GM12878 (cell line): ENCODE results near the gene ZNF311. TPM values are rescaled to one million over a fixed set of nuclear protein-coding genes. Genes with fewer than 3 reads are reported as not detected.
A peak's percentile ranks its signal among the peaks of the same experiment; 100 is the strongest.

Experiments
- ATAC-seq: fragments of 200-7000 bp; cut with Tn5 transposase; 3 replicates; pipeline ENCODE4 v1.9.1; 2020; ENCODE audit warnings: mild to moderate bottlenecking, moderate library complexity
- BruUV-seq: library from RNA; stranded (reverse); fragments of 400-500 nt; replicated peaks from 2 replicates; lab custom pipeline; 2021; lab: Mats Ljungman, UMichigan
- CTCF ChIA-PET: fragments of 300-600 bp; sonication (Branson Sonifier 250); formaldehyde crosslinking; extraction: SDS; loops from one replicate; lab custom pipeline; 2021; ENCODE audit warnings: inconsistent platforms; lab: Yijun Ruan, JAX
- POLR2A ChIA-PET: fragments of 350-600 bp; formaldehyde crosslinking; extraction: SDS; loops from one replicate; lab custom pipeline; 2021; ENCODE audit warnings: inconsistent platforms; lab: Charles Lee
- RAD21 ChIA-PET: fragments of 300-600 bp; sonication (Branson Sonifier 250); formaldehyde crosslinking; loops from one replicate; lab custom pipeline; 2023; ENCODE audit warnings: antibody characterized with exemption; ENCODE audit not compliant: unreplicated experiment; lab: Charles Lee
- SMC1A ChIA-PET: fragments of 300-600 bp; sonication (Branson Sonifier 250); formaldehyde crosslinking; loops from one replicate; lab custom pipeline; 2023; ENCODE audit not compliant: unreplicated experiment, uncharacterized antibody; lab: Charles Lee
- DNase-seq: peaks from one replicate; pipeline ENCODE4 v3.0.0-alpha.2; 2011; ENCODE audit warnings: low read depth, low spot score
- FAIRE-seq: peaks from 3 replicates; lab custom pipeline; 2011; peaks lifted over from hg19 to GRCh38; lab: Jason Lieb, UNC
- H2AFZ ChIP-seq: 2 replicates; pipeline ENCODE4 v1.6.0; 2011; ENCODE audit warnings: low read depth, low read length, control low read depth; ENCODE audit not compliant: control insufficient read depth
- H3K27ac ChIP-seq: 2 replicates; pipeline ENCODE4 v1.5.1; 2011; ENCODE audit warnings: control low read depth; ENCODE audit not compliant: control insufficient read depth, insufficient read depth
- H3K27me3 ChIP-seq, 2 experiments: replicated peaks in 1 of 2; 2 replicates each; pipeline versions ENCODE4 v1.6.0 to v1.6.1; 2011; ENCODE audit warnings: low read length in 1 of 2; ENCODE audit not compliant: control insufficient read depth in 2 of 2, insufficient read depth in 2 of 2
- H3K36me3 ChIP-seq, 2 experiments: 2 replicates each; pipeline ENCODE4 v1.5.1; 2011; ENCODE audit warnings: low read length in 1 of 2; ENCODE audit not compliant: control insufficient read depth in 2 of 2, insufficient read depth in 2 of 2
- H3K4me1 ChIP-seq: 2 replicates; pipeline ENCODE4 v1.6.1; 2011; ENCODE audit warnings: mild to moderate bottlenecking, low read length, moderate library complexity, mixed read lengths; ENCODE audit not compliant: control insufficient read depth, insufficient read depth
- H3K4me2 ChIP-seq: 2 replicates; pipeline ENCODE4 v1.6.0; 2011; ENCODE audit warnings: control low read depth; ENCODE audit not compliant: control insufficient read depth, insufficient read depth
- H3K4me3 ChIP-seq: fragments of 200-600 bp; sonication (generic); 2 replicates; pipeline ENCODE4 v1.5.1; 2016
- H3K79me2 ChIP-seq: 2 replicates; pipeline ENCODE4 v1.6.0; 2011; ENCODE audit warnings: low read length; ENCODE audit not compliant: control insufficient read depth, insufficient read depth
- H3K9ac ChIP-seq: 2 replicates; pipeline ENCODE4 v1.8.0; 2011; ENCODE audit warnings: low read length, control low read depth, mixed read lengths; ENCODE audit not compliant: control insufficient read depth, insufficient read depth
- H3K9me3 ChIP-seq: replicated peaks from 3 replicates; pipeline ENCODE4 v1.5.1; 2011; ENCODE audit warnings: mild to moderate bottlenecking, low read length; ENCODE audit not compliant: control insufficient read depth, insufficient read depth
- H4K20me1 ChIP-seq: 2 replicates; pipeline ENCODE4 v1.6.0; 2011; ENCODE audit not compliant: control insufficient read depth, insufficient read depth
- ATF7 ChIP-seq: fragments of 450-650 bp; IDR thresholded peaks from 2 replicates; pipeline ENCODE4 v1.6.1; 2016; ENCODE audit warnings: low read depth, mild to moderate bottlenecking
- CREM ChIP-seq: IDR thresholded peaks from 2 replicates; pipeline ENCODE4 v1.6.1; 2014; ENCODE audit warnings: antibody characterized with exemption, low read depth
- FOXM1 ChIP-seq: IDR thresholded peaks from 2 replicates; pipeline ENCODE4 v1.6.1; 2012; ENCODE audit warnings: low read depth, mild to moderate bottlenecking, inconsistent platforms, low read length, moderate library complexity
- IRF4 ChIP-seq: IDR thresholded peaks from 2 replicates; pipeline ENCODE4 v1.6.1; 2011; ENCODE audit warnings: low read depth, low read length
- MEF2B ChIP-seq: fragments of 450-650 bp; IDR thresholded peaks from 2 replicates; pipeline ENCODE4 v1.6.1; 2018; ENCODE audit warnings: mild to moderate bottlenecking, moderate library complexity; ENCODE audit not compliant: partially characterized antibody, poor library complexity, severe bottlenecking
- MLLT1 ChIP-seq: fragments of 450-650 bp; IDR thresholded peaks from 2 replicates; pipeline ENCODE4 v1.6.1; 2016; ENCODE audit warnings: mild to moderate bottlenecking
- PML ChIP-seq: IDR thresholded peaks from 2 replicates; pipeline ENCODE4 v1.6.1; 2012; ENCODE audit warnings: low read length, inconsistent platforms
- TBL1XR1 ChIP-seq: IDR thresholded peaks from 2 replicates; pipeline ENCODE4 v1.6.1; 2012; ENCODE audit warnings: low read depth, low read length, improper control_type of control experiment
- TCF3 ChIP-seq: IDR thresholded peaks from 2 replicates; pipeline ENCODE4 v1.6.1; 2012; ENCODE audit warnings: low read depth, mild to moderate bottlenecking, low read length, borderline replicate concordance; ENCODE audit not compliant: insufficient read depth
- USF2 ChIP-seq: IDR thresholded peaks from 2 replicates; pipeline ENCODE4 v1.6.1; 2011; ENCODE audit warnings: low read depth, low read length, improper control_type of control experiment, borderline replicate concordance
- ZNF592 ChIP-seq: fragments of 450-650 bp; IDR thresholded peaks from 2 replicates; pipeline ENCODE4 v1.6.1; 2017; ENCODE audit warnings: mild to moderate bottlenecking, moderate library complexity
- ZNF622 ChIP-seq: fragments of 450-650 bp; IDR thresholded peaks from 2 replicates; pipeline ENCODE4 v1.6.1; 2017; ENCODE audit warnings: mild to moderate bottlenecking, inconsistent platforms
- WGBS: methylation state at CpG from one replicate; pipeline ENCODE4 v1.1.6; 2016; ENCODE audit warnings: low lambda C conversion rate; ENCODE audit not compliant: insufficient replicate concordance, insufficient coverage; ENCODE audit errors: missing lambda C conversion rate; 5-methylcytosine and 5-hydroxymethylcytosine counted together
- in situ Hi-C: fragments of 300-500 bp; cut with MboI; formaldehyde crosslinking; loops from 9 replicates; pipeline ENCODE4 v1.14.3; 2018; ENCODE audit warnings: mixed read lengths
- intact Hi-C: fragments of 100-400 bp; cut with micrococcal nuclease; formaldehyde crosslinking; loops from one replicate; pipeline ENCODE4 v1.14.2; 2022; ENCODE audit not compliant: unreplicated experiment
- polyA plus RNA-seq, 11 experiments: library from polyadenylated mRNA; depleted of rRNA in 4 of 11; unstranded in 6 of 11; stranded (reverse) in 5 of 11; fragments of >200 nt; fragmentation: Nextera tagmentation in 4 of 11; fragmentation: Illumina TruSeq in 1 of 11; extraction: Ambion mirVana in 4 of 11; extraction: Trizol in 1 of 11; gene quantifications; 1 replicate in 1 of 11; 2 replicates in 10 of 11; pipeline versions ENCODE4 v1.2.1 to v1.2.3, GENCODE V29; 2011 to 2016; ENCODE audit warnings: inconsistent platforms in 2 of 11, missing spikeins in 2 of 11, low read depth in 1 of 11
- total RNA-seq, 4 experiments: library from RNA; depleted of rRNA in 3 of 4; stranded (reverse); fragments of >200 nt in 3 of 4; fragmentation: Illumina TruSeq in 1 of 4; extraction: Trizol in 1 of 4; gene quantifications; 2 replicates each; pipeline versions ENCODE4 v1.2.1 to v1.2.3, GENCODE V29; 2013 to 2021
- TF ChIP-seq, protein P1 (sequence below): fragments of 450-650 bp; IDR thresholded peaks from 2 replicates; pipeline ENCODE4 v1.6.1; 2018; ENCODE audit warnings: mild to moderate bottlenecking, low read depth, moderate library complexity; ENCODE audit not compliant: partially characterized antibody

Gene ZNF311
- total and polyA plus RNA-seq, 10 of the 15 experiments (the other 5 are each of a cell fraction or from before 2014, with no cell fraction given): 0.07 TPM; not detected in 9

DNA sequence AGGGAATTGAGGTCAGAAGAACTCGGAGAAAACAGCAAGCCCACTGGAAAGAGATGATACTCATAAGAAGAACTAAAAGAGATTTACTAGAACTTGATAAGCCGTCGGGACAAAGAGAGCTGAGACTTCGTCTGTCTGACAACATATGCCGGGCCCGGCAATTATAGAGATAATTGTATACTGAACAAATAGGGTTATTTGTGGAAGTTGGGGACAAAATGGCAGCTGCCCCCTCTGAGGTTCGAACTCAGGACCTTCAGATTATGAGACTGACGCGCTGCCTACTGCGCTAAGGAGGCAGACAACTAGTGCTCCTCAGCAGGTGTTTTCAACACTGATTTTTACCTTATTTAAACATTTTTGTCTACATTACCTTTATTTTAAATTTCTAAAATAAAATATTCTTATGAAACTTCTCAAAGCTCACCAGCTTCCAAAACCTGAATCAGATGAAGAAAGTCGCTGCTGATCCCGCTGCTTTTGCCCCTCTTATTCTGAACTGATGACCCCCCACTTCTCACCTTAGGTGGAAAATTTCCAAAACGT, 52.0 kb downstream of the ZNF311 start:
- ChIA-PET CTCF (interaction anchor here (1.3 kb wide), 1 partner anchor 63 kb away, joined by 3 read pairs; no protein-coding TSS in a partner anchor), POLR2A (interaction anchor here (0.6 kb wide), 1 partner anchor 1806 kb away, joined by 8 read pairs; no protein-coding TSS in a partner anchor), SMC1A (interaction anchor here (1.1 to 1.8 kb wide), 3 partner anchors 10 to 116 kb away, joined by 3 to 10 read pairs (median 4); no protein-coding TSS in a partner anchor), RAD21 (no interaction called here)
- Histone ChIP-seq H3K9ac (peak overlapping the region; percentile 46; the same call in 1 of the 2 replicates), H3K4me1 (no peaks in the 10 kb centered on the region), H3K9me3 (no peaks in the 10 kb centered on the region; the same call in 2 of the 3 replicates), H3K27me3 (no peaks in the 10 kb centered on the region), H3K4me3 (peak overlapping the region; percentile 72), H3K4me2 (peak overlapping the region; percentile 77), H3K36me3 (no peaks in the 10 kb centered on the region), H4K20me1 (no peaks in the 10 kb centered on the region), H3K27ac (no peak overlapping the region), H2AFZ (peak overlapping the region; percentile 85), H3K79me2 (no peaks in the 10 kb centered on the region)
- BruUV-seq: no TSS peak
- intact Hi-C loops: loop anchor here (2.0 kb wide), 1 partner anchor 28 kb away; no protein-coding TSS in a partner anchor
- no peak for FAIRE-seq
- DNase-seq: peak; percentile 56
- in situ Hi-C loops: no loop called here
- 1% methylated on average over 13 of the region's 13 CpGs for WGBS
- ATAC-seq: peak; percentile 92
- no peak for TF ChIP-seq CREM
- TF ChIP-seq IRF4: no peak
- 0 out of 2 replicates have a peak, but pooled peaks have one; percentile 20 for TF ChIP-seq ATF7
- TF ChIP-seq MLLT1: no peak
- peak; percentile 37 for TF ChIP-seq MEF2B
- TF ChIP-seq FOXM1: peak; percentile 22; the same call in 1 of the 2 replicates
- TF ChIP-seq TBL1XR1: 0 out of 2 replicates have a peak, but pooled peaks have one; percentile 73
- TF ChIP-seq PML: no peak
- TF ChIP-seq ZNF592: no peak
- TF ChIP-seq TCF3: no peak
- TF ChIP-seq ZNF622: no peak
- TF ChIP-seq USF2: no peak
- TF ChIP-seq, protein P1, sequence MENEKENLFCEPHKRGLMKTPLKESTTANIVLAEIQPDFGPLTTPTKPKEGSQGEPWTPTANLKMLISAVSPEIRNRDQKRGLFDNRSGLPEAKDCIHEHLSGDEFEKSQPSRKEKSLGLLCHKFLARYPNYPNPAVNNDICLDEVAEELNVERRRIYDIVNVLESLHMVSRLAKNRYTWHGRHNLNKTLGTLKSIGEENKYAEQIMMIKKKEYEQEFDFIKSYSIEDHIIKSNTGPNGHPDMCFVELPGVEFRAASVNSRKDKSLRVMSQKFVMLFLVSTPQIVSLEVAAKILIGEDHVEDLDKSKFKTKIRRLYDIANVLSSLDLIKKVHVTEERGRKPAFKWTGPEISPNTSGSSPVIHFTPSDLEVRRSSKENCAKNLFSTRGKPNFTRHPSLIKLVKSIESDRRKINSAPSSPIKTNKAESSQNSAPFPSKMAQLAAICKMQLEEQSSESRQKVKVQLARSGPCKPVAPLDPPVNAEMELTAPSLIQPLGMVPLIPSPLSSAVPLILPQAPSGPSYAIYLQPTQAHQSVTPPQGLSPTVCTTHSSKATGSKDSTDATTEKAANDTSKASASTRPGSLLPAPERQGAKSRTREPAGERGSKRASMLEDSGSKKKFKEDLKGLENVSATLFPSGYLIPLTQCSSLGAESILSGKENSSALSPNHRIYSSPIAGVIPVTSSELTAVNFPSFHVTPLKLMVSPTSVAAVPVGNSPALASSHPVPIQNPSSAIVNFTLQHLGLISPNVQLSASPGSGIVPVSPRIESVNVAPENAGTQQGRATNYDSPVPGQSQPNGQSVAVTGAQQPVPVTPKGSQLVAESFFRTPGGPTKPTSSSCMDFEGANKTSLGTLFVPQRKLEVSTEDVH: no peak
